WTC11 (cell line): Measurements from ENCODE around the gene CD86.

Experiments
- ATF2 ChIP-seq: sonication (generic); formaldehyde crosslinking; IDR thresholded peaks from 2 replicates; pipeline ENCODE4 v1.8.1; 2022; ENCODE audit warnings: low read depth, missing genetic modification reagents, borderline replicate concordance
- CREB1 ChIP-seq: sonication (generic); formaldehyde crosslinking; IDR thresholded peaks from 2 replicates; pipeline ENCODE4 v1.8.0; 2023; ENCODE audit warnings: mild to moderate bottlenecking, missing genetic modification reagents
- CREM ChIP-seq: sonication (generic); formaldehyde crosslinking; IDR thresholded peaks from 2 replicates; pipeline ENCODE4 v1.8.1; 2022; ENCODE audit warnings: mild to moderate bottlenecking, missing genetic modification reagents, moderate library complexity
- CTCF ChIP-seq: fragments of 200-600 bp; IDR thresholded peaks from 2 replicates; pipeline ENCODE4 v1.8.0; 2022; ENCODE audit warnings: antibody characterized with exemption
- E2F4 ChIP-seq: sonication (generic); formaldehyde crosslinking; IDR thresholded peaks from 2 replicates; pipeline ENCODE4 v1.8.1; 2022; ENCODE audit warnings: low read depth, mild to moderate bottlenecking, moderate library complexity, missing genetic modification reagents, borderline replicate concordance
- FOXK1 ChIP-seq: sonication (generic); formaldehyde crosslinking; IDR thresholded peaks from 2 replicates; pipeline ENCODE4 v1.8.0; 2022; ENCODE audit warnings: mild to moderate bottlenecking, moderate library complexity, missing genetic modification reagents
- HMGXB4 ChIP-seq: sonication (generic); formaldehyde crosslinking; IDR thresholded peaks from 2 replicates; pipeline ENCODE4 v1.8.1; 2023; ENCODE audit warnings: mild to moderate bottlenecking, moderate library complexity, missing genetic modification reagents
- MAX ChIP-seq: sonication (generic); formaldehyde crosslinking; IDR thresholded peaks from 2 replicates; pipeline ENCODE4 v1.8.0; 2022; ENCODE audit warnings: mild to moderate bottlenecking, missing genetic modification reagents
- ZNF263 ChIP-seq: sonication (generic); formaldehyde crosslinking; IDR thresholded peaks from 2 replicates; pipeline ENCODE4 v1.8.1; 2022; ENCODE audit warnings: low read depth, mild to moderate bottlenecking, moderate library complexity, missing genetic modification reagents

- no peak for TF ChIP-seq CTCF
- TF ChIP-seq CREB1 (CRISPR knock-in tag) = no peak
- no peak for TF ChIP-seq FOXK1 (CRISPR knock-in tag)
- no peak for TF ChIP-seq MAX
- no peak for TF ChIP-seq HMGXB4 (CRISPR knock-in tag)
- no peak for TF ChIP-seq ATF2 (CRISPR knock-in tag)
- TF ChIP-seq ZNF263 (CRISPR knock-in tag) = no peak
- TF ChIP-seq CREM (CRISPR knock-in tag) = no peak
- no peak for TF ChIP-seq E2F4
Measured at GRCh38 chr3:122032531-122032930, 22.6 kb upstream of the CD86 start.
